GM18907 (cell line): ENCODE results near the gene LPIN1.

ENCODE experiments used
- ATAC-seq: cut with Tn5 transposase; IDR thresholded peaks from one replicate; pipeline ENCODE4 v1.9.1; 2021; ENCODE audit warnings: mild to moderate bottlenecking, moderate library complexity; ENCODE audit not compliant: unreplicated experiment

LPIN1 gene

GRCh38 chr2:11743366-11743765 lies 3.1 kb upstream of the LPIN1 start:
- no peak for ATAC-seq

DNA sequence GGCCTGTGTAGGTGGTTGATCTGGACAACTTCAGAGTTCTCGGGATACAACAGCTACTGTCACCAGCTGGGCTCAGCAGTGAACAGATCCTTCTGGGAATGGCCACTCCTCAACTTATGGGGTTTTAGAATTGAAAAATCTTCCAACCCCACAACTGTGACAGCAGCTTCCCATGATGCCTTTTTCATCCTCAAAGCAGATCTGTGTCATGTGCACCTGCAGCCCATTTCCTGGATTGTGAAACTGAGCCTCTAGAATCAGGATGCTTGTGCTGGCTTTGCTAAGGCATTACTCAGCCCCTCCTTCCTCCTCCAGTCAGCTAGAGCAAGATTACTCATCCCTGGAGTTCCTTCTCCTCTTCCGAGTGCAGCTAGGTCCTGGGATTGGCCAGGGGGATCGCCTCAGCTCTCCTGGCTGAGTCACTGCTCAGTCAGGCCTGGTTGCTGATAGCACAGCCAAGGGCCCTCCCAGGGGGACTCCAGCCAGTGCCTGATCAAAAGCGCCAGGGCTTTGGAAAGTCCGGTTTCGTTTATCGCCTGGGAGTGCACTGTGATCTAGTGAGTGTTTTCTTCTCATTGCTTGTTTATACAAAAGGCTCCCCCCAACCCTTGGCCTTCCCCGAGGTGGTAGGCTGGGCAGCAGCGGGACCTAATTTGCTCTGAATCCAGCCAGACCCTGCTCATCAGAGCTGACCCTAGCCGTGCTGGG lies 2.4 kb upstream of the LPIN1 start:
- peak; percentile 48 for ATAC-seq

DNA sequence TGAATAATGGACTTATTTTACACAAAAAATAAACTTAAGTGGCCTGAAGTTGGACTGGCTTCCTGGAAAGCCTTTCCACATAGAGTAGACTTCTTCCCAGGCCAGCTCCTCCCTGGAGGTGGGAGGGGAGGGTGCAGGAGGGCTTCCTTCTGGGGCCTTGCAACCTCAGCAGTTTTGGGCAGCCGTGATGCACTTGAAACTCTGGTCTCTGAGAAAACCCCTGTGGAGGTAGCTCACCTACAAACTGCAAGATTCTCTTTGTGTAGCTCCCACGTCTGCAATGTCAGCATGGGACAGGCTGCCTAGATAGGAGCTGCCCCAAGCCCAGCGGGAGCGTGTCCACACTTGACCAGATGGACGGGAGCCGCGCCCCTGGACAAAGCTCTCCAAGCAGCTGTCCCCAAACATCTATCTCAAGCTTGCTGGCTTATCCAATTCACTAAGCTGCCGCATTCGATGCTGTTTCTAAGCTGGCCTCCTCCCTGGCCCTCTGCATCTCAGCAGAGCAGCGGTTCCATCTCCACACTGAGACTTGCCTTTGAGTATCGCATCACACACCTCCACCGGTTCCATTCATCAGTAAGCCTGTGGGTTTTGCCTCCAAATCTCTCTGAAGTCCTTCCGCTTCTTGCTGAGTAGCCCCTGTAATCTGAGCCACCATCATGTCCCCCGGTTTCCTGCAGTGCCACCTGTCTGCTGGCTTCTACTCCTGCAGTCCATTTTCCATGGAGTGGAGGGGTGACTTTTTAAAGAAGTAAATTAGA lies 1.6 kb upstream of the LPIN1 start:
- no peak for ATAC-seq

DNA sequence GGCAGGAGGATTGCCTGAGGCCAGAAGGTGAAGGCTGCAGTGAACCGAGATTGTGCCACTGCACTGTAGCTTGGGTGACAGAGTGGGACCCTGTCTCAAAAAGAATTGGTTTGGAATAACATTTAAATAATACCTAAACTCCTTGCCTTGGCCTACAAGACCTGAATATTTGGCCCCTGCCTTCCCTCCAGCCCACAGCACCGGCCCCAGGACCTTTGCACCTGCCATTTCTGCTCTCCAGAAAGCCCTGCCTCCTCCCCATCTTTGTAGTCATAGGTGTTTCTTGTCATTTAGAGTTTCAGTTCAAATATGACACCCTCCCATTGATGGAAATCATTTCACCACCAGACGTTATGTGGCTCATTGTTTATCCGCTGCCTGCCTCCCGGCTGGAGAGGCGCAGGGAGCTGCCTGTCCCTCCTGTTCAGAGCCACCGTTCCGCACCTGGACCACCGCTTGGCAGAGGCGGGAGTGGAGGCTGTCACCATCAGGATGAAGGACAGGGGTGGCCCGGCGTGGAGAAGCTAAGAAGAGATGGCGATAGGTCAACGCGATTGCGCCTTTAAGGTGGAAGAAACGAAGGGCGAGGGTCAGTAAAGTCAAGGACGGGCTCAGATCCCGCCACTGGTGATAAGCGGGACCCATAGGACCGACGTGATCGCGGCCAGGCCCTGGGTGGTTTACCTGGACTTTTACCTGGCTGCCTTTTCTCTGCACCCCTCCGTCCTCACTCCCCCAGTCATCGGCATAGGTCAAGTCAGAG lies 638 bp upstream of the LPIN1 start:
- ATAC-seq = no peak

DNA sequence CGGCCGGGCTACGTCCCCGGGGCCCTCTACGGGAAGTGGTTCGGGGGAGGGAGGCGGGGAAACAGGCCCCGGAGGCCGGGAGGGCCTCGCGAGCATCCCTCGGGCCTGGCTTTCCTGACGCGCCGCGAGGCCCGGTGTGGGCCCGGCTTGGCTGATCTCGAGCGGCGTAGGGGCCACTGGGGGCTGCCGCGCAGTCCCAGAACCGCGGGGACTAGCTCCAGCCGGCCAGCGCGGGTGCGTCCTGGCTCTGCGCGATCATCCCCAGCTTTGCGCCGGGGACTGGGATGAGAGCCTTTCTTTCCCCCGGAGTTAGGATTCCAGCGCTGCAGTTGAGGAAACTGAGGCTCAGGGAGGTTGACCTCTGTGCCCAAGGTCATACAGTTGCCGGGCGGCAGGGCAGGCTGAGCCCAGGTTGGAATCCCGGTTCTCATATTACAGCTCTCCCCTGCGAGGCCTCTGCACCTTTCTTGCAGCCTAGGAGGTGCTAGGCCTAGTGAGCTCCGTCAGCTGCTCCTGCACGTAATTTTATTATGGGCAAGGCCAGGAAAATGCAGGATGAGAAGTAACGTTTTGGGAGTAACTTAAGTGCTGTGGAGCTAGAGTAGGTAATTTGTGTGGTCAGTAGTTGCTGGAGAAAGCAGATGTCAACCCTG lies 501 bp downstream of the LPIN1 start:
- no peak for ATAC-seq

DNA sequence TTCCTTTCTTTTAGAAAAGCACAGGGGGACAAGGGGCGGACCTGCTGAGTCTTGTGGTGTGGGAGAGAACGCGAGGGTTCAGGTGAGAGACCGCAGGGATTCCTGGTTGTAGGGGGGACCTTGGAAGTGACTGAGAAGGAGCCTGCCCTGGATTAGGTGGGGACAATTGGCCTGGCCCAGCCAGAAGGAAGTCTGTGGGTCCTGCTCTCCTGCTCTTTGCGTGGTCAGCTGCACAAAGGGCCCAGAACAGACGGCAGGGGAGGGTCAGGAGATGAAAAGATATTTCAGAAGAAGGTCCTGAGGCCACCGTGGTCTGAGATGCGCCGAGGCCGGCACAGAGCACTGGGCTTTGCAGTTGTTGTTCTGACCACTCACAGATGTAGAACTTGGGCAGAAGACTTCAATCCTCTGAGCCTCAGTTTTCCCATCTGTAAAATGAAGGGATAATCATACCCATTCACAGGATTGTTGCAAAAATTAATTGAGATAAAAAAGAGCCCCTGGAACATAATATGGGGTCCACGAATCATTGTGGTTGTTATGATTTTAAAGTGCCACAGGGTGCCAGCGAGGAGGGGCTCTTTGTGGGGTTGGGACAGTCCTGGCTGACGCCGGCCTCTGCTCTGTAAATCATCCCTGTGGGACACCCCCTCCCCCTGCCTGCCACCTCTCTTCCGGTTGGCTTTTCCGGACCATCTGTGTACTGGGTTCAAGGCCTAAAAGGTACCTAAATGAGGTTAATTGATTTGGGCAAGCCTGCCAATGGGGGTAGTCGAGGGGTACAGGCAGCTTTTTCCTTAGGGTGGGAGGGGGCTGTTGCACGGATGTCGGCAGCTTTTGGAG lies 1.8 kb downstream of the LPIN1 start:
- ATAC-seq = no peak

- ATAC-seq = no peak
These were observed 2.6 kb downstream of the LPIN1 start for GRCh38 chr2:11748861-11749645.

DNA sequence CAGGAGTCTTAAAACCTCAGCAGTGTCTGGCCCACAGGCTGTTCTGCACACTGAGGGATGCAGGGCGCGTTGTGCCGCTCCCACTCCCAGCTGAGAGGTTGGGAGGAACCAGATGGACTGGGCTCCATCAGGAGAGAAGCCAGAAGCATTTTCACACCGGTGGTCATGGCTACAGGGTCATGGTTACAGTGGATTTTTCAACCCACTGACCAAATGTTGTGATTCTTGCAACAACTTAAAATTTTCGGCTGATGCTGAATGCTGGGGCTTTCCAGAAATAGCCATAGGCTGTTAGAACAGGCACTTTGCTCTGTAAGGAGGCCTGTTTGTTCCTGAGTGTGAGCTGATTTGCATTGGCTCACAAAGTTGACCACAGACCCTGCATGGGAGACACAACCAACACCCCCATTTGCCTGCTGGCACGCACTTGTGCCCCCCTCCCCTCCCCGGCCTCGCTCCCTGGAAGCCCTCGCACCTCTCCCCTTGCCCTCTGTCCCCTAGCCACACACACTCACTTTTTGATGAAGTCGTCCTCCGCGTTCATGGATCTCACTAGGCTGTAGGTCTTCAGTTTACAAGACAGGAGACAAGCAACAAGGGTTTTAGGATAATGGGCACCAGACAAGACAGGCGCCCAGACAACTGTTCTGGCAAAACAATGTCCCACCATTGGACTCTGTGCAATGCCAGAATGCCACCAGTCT lies 3.4 kb downstream of the LPIN1 start:
- peak; percentile 15 for ATAC-seq

DNA sequence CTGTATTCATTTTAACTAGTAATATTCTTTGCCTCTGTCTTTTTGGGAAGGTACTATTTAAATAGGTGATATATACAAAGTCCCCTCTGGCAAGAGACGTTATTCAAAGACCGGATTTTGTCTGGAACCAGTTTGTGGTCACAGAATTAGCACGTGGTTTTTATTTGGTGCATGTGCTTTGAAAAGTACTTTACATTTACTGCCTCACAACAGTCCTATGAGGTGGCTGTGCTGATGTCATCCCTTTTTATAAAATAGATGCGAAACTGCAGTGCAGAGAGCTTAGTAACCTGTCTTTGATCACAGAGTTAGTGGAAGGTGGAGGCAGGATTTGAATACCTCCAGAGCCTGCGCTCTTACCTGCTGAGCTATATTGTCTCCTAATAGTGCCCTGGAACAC lies 4.0 kb downstream of the LPIN1 start:
- peak; percentile 40 for ATAC-seq

GRCh38 chr2:11750917-11751316 lies 4.5 kb downstream of the LPIN1 start:
- no peak for ATAC-seq

DNA sequence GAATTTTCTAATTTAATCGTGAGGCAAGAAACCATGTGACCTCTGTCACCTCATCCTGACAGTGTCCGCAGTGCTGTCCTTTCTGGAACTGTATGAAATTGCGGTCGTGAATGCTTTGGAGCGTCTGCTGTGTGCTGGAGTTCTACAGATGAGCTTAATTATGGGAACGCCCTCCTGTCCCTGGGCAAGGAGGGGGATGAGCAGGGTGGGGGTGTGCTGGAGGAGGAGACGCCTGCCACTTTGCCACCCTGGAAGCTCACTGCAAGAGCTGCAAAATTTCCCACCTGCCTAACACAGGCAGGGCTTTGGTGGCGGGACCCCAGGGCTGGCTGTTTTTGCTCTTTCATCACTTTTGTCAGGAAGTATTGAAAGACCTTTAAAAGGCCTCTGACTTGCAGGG lies 6.5 kb downstream of the LPIN1 start:
- ATAC-seq = no peak

DNA sequence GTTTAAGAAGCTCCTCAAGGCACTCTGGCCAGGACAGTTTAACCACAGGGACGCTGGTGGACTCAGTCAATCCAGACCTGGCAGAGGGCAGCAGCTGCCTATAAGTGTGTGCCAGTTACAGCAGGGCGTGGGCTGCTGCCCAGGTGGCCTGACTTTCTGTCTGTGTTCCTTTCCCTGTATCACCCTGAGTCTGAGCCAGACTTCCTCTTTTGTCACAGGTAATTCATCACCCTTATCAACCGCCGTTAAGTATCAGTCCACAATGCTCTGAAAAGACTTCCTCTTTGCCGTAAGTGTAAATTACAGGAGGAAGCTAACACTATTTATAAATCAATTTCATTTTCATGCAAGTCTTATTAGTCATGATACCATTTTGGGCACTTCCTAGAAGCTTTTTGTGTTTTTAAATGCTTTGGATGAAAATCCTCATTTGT lies 7.0 kb downstream of the LPIN1 start:
- ATAC-seq = peak; percentile 79

GRCh38 chr2:11753886-11754699 lies 7.7 kb downstream of the LPIN1 start:
- peak; percentile 37 for ATAC-seq

GRCh38 chr2:11754700-11755015 lies 8.2 kb downstream of the LPIN1 start:
- no peak for ATAC-seq

DNA sequence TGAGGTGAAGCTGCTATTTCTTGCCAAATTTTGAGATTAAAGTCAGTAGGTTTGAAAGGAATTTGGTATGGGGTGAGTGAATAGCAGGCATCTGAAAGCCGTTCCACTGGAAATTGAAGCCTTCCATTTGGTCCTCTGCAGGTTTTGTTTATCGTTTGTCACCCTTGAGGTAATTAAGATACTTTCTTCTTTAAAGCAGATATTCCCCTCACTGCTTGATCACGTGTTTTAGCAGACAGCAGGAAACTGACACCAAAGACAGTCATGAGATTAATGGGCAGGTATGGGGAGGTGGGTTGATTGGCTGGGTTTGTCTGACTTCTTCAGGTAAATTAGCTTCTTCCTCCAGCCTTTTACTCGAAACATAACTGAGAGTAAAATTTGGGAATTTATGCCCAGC lies 10.7 kb downstream of the LPIN1 start:
- ATAC-seq = no peak

- ATAC-seq = no peak
These were observed 11.8 kb downstream of the LPIN1 start for GRCh38 chr2:11758187-11758586.

GRCh38 chr2:11758647-11759046 lies 12.2 kb downstream of the LPIN1 start:
- ATAC-seq = no peak
